Measurements from ENCODE around the gene GLP1R.

- TF ChIP-seq POLR2AphosphoS5 (IDR thresholded peaks at IDR 0.05): no peak
- TF ChIP-seq CTCF (IDR thresholded peaks at IDR 0.05): no peak
- no peak for TF ChIP-seq EP300 (IDR thresholded peaks at IDR 0.05)
- no peak for TF ChIP-seq POLR2A (IDR thresholded peaks at IDR 0.05)
Measured at GRCh38 chr6:39124114-39124513, 75.5 kb downstream of the GLP1R start.
